CD4-positive, alpha-beta T cell treated with Interleukin-12 subunit alpha and Interleukin-12 subunit beta, for 1 hour (primary cell): ENCODE measurements around the gene PNKD.
A peak's percentile ranks its signal among the peaks of the same experiment; 100 is the strongest.

Experiments
- DNase-seq: peaks from one replicate; pipeline ENCODE4 v3.0.0-alpha.2; 2020

PNKD gene, protein sequence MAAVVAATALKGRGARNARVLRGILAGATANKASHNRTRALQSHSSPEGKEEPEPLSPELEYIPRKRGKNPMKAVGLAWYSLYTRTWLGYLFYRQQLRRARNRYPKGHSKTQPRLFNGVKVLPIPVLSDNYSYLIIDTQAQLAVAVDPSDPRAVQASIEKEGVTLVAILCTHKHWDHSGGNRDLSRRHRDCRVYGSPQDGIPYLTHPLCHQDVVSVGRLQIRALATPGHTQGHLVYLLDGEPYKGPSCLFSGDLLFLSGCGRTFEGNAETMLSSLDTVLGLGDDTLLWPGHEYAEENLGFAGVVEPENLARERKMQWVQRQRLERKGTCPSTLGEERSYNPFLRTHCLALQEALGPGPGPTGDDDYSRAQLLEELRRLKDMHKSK

DNA sequence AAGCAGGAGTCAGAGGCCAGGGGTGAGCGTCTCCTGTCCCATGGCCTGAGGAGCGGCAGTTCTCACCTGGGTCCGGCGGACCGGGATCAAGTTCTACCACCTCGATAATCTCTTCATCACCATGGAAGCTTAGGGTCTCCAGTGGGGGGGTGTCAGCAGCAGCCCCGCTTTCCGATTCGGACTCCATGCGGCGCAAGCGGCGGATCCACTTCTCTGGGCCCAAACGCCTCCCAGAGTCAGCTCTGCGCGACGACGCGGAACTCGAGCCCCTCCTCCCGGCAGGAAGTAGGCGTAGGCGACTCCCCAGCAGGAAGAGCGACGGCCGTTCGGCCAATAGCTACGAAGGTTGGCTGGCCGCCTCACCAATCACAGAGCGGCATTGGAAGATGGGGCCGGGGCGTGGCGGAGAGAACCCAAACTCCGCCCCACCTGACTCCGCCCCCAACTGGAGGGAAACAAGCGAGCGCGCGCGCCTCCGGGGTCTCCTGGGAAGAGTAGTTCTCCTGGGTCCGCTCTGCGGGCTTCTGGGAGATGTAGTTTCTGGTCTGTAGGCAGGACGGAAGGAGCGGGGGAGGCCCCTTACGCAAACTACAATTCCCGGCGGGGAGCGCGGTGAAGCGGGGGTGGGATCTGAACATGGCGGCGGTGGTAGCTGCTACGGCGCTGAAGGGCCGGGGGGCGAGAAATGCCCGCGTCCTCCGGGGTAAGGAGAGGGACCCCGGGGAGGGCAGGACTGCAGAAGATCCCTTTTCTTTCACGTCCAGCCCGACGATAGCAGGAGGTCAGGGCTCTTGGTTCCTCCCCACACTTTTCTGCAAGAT lies at the start of gene PNKD, which contains the start of gene AAMP:
Gene PNKD, plus strand, starts transcription at position 620 of the 821 bp plus-strand sequence. Its CDS starts 17 bp downstream, at position 637.
Gene AAMP, minus strand, starts transcription at position 238 of the 821 bp plus-strand sequence. Its CDS starts 51 bp downstream, at position 187.
- DNase-seq, result peak; percentile 100

DNA sequence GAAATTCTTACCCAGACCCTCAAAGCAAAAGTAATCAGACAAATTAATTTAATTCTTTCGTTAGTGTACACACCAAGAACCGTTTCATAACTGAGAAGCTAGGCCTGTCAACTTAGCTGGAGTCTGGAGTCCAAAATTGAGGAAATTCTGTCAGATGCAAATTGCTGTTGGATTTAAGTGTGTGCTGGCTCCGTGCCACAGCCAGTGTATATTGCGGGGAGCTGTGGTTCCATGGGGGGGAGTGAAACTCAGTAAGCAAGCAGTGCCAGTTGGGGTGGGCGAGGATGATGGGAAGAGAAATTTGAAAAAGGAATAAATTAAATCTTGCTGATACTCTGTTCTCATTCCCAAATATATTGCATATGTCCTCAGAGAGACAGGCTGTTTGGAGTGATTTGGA lies 49.3 kb upstream of the PNKD start:
- no peak for DNase-seq

DNA sequence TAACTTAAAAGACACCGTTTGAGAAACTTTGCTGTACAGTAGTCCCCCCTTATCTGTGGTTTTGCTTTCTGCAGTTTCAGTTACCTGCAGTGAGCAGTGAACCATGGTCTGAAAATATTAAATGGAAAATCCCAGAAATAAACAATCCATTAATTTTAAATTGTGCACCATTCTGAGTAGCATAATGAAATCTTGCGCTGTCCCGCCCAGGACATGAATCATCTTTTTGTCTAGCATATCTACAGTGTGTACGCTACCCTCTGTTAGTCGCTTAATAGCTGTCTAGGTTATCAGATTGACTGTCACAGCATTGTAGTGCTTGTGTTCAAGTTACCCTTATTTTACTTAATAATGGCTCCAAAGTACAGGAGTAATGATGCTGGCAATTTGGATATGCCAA lies 47.3 kb upstream of the PNKD start:
- DNase-seq, result peak; percentile 42

DNA sequence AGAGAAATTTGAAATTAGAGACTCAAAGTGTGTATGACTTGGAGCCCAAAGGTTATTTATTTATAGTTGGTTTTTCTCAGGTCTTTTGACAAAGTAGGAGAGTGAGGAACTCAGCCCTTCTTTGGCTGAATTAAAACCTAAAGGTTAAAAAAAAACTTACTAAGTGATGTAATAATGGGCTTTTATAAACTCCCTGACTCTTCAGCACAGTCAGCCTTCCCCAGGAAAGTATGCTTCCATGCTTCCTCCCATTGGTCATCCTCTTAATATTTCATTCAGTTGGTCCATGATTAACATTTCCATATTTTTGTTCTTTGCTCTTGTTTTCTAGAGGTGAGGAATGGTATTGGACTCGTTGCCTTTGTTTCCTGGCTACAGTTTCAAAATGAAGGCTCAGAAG lies 46.1 kb upstream of the PNKD start:
- no peak for DNase-seq

DNA sequence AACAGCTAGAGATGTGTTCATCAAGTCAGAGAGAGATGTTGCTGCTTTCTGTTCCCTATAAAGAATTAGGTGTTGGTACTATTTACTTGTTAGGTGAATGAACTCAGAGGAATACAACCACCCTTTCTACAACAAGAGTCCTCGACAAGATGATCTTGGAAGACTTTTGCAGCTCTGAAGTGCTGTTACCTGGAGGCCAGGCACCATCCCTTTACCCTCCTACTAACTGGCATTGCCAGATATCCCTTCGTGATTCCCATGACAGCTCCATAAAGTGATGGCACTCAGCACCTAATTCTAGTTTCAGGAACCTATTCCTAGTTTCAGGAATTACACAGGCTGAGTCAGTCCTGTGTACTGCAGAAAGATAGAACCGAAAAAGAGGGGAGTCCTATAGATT lies 43.4 kb upstream of the PNKD start:
- DNase-seq, result no peak

DNA sequence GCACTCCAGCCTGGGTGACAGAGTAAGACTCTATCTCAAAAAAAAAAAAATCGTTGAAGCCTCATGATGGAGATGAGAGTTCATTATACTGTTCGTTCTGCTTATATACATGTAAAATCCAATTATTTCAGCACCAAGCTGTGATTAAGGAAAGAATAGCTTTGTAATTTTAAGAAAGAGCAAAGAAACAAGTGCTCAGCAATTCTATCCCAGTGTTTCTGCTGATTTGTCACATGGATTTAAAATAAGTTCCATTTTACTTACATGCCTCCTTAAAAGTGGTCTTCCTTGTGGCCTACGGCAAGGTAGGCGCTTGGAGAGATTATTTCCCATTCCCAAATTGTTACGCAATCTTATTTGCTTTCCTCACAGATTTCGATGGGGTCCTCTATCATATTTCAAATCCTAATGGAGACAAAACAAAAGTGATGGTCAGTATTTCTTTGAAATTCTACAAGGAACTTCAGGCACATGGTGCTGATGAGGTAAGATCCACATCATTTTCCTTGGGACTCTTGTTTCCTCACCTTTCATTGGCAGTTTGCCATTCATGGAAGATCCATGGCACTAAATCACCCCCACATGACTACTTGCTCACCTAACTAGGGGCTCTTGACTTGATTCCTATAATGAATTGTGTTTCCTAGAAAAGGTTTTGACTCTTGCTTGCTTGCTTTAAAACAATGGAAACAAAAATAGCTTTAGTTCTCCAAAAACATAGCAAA lies 41.8 kb upstream of the PNKD start:
- DNase-seq, result no peak

DNA sequence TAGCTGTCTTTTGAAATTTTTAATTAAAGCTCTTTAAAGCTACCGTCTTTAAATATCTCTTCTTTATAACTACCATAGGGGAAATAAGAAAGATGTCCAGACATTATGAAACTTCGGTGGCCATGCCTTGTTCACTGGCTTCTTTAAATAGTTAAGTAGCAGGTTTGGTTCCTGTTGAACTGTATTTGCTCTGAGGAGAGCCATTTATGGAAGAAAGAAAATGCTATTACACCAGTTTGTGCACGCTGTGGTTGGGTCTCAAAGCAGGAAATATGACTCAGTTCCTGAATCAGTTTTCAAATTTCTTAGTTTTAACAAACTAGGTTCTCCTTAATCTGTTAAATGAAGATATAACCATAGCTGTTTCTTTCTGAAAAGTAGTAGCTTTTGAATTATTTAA lies 41.1 kb upstream of the PNKD start:
- DNase-seq, result peak; percentile 71

DNA sequence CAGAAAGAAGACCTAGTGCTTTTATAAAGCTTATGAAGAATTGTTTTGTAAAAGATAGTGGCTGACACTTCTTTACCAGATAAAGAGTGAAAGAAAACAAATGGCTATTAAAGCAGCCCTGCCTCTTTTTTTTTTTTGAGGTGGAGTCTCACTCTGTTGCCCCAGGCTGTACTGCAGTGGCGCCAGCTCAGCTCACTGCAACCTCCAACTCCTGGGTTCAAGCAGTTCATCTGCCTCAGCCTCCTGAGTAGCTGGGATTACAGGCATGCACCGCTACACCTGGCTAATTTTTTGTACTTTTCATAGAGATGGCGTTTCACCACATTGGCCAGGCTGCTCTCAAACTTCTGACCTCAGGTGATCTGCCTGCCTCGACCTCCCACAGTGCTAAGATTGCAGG lies 40.5 kb upstream of the PNKD start:
- DNase-seq, result no peak

DNA sequence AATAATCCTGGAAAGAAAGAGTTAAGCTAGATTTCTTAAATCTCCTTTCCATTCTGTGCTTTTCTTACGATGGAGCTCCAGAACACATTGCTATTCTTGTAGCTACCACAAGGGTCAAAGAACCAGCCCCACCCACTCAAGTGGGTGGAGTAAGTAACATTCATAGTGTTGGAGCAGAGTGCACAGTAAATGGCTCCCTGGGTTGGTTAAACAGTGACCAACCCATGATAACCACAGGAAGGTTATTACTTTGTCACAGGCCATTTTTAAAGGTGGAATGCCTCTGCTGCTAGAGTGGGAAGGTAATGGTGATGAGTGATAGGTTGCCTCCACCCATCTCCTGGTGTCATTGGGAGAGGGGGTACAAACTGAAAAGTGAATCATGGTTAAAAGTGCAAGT lies 39.4 kb upstream of the PNKD start:
- peak; percentile 49 for DNase-seq

DNA sequence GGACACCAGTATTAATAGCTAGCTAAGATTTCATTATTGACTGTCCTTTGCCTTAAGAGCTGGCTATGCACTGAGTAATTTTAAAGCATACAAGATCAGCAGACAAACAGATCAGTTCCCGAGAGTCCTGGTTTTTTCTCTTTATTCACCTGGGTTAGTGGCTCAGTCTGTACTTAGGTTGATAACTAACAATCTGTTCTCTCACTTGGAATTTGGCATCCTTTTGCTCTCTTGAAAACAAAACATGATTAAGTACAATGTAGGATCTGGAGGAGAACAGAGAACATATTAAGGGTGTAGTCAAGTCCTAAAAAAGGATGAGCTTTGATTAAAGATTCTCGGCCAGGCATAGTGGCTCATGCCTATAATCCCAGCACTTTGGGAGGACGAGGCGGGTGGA lies 36.8 kb upstream of the PNKD start:
- no peak for DNase-seq

DNA sequence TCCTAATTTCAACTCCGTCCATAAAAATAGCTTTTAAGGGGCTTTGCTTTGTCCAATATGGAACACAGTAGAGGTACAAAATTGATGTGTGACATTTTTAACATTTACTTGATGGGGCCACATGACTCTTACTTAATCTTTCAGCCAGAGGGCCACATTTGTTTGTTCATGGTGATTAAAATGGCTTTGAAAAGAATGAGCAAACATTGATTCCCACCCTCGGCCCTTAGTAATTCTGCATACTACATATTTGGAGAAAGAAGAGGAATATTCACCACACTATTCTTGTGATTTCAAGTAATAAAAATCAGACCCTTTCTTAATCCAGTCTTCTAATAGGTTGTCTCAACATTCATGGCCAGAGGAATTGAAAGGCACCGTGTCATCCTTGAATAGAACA lies 35.8 kb upstream of the PNKD start:
- DNase-seq, result no peak

DNA sequence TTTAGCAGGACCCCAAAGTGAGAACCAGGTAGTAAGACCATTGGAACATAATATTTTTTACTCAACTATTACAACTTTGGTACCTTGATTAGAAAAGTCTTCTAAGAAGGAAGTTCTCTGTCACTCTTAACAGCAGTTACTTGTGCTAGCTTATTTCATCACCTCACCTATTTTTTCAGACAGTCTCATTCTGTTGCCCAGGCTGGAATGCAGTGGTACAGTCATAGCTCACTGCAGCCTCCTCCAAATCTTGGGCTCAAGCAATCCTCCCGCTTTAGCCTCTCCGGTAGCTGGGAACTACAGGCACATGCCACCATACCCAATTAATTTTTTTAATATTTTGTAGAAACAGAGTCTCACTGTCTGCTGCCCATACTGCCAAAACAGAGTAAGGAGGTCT lies 35.3 kb upstream of the PNKD start:
- no peak for DNase-seq

DNA sequence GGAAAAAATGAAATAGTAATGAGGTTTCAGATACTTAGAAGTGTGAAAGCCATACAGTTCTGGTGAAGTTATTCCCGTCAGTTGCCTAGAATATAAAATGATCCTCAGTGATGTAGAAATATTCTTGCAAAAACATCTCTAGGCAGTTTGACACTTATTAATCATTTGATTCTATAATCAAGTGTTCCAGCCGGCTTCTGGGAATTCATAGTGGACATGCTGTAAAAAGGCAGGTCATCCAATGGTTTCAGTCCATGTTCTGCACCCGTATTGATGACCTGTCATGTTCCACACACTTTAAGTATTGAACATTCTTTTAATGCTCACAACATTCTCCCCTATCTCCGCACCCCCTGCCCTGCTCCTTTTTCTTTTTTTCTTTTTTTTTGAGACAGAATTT lies 33.5 kb upstream of the PNKD start:
- DNase-seq, result no peak

DNA sequence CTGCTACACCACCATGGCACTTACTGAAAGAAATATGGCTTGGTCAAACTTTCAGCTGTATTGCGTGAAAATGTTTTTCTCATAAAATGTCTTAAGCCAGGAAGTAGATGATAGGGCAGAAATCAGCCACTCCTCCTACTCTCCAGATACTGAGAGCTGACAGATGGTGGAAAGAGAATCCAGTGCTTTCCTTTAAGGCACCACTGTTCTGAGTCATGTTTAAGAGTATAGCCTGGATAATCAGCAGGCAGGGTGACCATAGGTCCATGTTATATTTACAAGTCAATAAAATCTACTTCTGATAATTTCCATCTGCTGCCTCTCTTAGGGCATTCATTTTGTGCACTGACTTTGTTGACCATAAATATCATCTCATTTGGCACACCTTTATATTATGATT lies 31.4 kb upstream of the PNKD start:
- no peak for DNase-seq

DNA sequence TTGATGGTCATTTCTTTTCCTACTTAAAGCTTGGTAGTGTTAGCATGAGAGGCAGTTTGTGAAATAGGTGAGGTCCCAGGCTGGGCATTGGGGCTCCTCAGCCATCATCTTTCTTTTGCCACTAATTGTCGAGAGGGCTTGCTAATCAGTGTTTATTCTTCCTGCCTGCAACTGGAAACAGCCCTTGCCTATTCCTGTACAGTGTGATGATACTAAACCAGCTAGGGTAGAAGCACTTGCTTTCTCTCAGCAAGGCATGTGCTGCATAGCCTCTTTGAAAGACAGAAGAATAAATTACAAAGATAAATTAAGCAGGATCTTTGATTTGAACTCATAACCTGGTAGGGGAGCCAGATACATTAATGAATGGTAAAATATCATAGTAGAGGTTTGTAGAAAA lies 26.1 kb upstream of the PNKD start:
- DNase-seq, result no peak

DNA sequence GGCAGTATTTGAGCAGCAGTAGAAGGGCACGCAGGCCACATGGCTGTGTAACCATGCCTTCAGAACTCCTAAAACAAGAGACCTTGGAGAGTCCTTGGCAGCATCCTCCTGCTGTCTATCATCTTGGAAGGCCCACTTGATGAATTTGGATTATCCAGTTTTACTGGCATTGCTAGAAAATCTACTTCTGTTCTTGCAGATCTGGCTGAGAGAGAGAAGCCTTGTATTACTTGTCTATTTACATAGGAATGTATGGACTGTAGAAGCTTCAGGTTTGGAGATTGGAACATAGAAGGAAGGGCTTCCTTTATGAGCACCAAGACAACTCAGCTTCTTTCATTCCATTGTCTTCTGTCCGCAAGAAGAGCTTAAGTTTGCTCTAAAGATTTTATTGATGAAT lies 25.7 kb upstream of the PNKD start:
- no peak for DNase-seq

DNA sequence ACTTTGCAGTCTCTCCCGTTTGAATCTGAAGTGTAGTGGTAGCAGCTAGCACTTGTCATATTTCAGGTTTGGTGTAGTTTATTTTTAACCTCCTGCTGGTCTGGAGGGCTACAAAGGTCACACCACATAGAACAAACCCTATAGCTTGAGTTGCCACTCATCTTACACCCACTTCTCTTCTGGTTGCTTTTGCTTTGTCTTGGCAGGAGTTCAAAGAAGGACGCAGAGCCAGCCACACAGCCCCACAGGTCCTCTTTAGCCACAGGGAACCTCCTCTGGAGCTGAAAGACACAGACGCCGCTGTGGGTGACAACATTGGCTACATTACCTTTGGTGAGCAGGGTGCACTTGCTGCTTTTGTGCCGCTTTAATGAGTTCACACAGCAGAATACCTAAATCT lies 25.1 kb upstream of the PNKD start:
- DNase-seq, result no peak

DNA sequence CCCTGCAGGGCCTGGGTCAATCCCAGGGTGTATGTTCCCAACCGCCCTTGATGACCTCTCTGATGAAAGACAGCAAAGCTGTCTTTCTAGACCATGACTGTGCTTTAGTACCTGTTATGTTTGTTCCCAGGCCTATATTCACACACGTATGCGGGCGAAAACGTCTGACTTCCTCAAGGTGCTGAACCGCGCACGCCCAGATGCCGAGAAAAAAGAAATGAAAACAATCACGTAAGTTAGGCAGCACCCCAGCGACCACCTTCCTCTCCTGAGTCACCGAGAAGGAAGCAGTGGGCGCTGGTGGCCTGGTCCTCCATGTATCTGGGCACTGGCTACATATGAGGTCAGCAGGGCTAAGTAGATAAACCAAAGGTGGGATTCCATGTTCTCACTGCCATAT lies 20.6 kb upstream of the PNKD start:
- DNase-seq, result no peak

DNA sequence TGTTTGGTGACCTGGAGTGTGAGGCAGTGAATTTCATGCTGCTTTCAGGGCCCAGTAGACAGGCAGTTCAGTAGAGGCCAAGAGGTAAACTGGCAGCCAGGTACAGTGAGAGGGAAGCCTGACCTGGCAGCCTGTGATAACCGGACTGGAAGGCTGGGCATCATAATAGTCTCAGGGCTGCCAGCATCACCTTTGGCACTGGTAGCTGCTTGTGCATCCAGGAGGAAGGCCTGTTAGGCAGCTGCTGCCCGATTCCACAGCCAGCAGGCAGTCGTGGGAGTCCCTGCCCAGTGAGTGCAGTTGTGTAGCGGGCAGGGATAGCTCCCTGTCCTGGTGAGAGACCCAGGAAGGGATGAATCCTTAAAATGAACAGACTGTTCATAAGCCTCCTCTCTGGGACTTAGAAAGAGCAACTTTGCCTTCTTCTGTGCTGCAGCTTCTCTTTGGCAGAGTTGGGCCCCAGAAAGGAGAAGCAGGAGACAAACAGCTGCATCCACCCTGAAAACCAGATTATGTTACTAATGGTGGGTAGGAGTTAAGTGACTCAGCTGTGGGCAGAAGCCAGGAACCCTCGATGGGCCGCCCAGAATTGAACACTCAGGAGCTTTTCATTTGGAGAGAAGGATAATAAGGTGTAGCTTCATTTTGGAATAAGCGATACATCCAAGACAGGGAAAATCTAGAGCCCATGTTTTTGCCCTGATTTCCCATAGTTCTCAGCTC lies 17.6 kb upstream of the PNKD start:
- no peak for DNase-seq

DNA sequence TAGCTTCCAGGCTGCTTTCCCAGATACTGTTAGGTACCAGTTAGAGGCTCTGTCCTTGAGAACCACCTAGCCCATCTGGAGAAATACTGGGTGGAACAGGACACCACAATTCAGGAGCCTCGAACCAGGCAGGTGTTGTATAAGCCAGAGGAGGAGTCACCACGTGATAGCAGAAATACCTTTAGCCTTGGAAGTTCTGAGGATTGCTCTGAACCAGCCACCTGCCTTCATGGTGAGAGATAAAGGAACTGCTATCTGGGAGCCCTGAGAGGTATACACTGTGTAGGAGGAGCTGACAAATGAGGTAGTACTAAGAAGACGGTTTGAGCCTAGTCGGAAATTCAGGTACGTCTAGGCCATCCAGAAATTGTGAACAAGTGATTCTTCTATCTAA lies 17.1 kb upstream of the PNKD start:
- DNase-seq, result no peak

DNA sequence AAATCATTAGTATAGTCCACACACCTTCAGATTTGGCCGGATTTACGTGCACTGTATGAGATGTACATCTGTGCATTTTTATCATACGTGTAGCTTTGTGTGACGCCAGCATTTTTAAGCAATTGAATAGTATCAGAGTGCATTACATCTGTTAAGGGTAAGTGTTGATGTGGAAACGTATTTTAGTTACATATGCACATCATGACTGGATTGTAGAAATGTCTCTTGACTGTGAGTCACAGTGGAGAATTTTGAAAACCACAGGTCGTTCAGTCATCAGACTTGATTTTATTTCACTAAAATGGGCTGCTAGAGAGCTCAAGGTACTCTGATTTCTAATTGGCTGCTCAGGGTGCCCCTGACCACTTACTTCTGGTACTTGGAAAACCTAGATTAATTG lies 14.9 kb upstream of the PNKD start:
- DNase-seq, result no peak

DNA sequence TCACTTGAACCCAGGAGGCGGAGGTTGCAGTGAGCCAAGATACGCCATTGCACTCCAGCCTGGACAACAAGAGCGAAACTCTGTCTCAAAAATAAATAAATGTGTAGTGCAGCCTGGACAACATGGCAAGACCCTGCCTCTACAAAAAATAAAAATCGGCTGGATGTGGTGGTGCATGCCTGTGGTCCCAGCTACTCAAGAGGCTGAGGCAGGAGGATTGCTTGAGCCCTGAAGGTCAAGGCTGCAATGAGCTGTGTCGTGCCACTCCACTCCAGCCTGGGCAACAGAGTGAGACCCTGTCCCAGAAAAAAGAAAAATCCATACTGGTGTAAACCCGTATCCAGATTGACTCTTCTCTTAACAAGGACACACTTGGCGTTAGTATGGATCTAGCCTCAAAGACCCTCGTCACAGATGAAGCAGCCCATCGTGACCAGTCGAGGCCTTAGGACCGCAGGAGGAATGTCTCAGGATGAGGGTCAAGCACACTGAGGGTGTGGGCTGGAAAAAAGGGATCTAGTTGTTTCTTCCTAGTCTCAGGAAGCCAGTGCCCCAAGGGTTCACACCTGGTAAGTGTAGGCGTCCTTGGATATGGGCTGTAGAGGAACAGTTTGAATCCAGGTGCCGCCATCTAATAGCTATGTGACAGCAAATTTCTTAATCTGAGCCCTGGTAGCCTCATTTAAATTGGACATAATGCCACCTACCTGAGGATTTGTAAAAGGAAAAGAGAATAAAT lies 13.5 kb upstream of the PNKD start:
- DNase-seq, result no peak
